Stimulated activated CD4-positive, alpha-beta T cell treated with anti-CD3 and anti-CD28 coated beads, Interleukin-1b, Interleukin-23, amount 100 ng/mL, for 4 hours (primary cell): ENCODE measurements around the gene SMIM14.
"Not testable (repeated sequence)": the region's sequence is repeated elsewhere in the genome, so short reads cannot be mapped to it uniquely, and the experiment has no call there.

Experiments
- DNase-seq, 2 donors: peaks; one replicate each; pipeline ENCODE4 v3.0.0-alpha.2; 2020; ENCODE audit warnings: low read depth in 2 of 2

The SMIM14 gene

DNA sequence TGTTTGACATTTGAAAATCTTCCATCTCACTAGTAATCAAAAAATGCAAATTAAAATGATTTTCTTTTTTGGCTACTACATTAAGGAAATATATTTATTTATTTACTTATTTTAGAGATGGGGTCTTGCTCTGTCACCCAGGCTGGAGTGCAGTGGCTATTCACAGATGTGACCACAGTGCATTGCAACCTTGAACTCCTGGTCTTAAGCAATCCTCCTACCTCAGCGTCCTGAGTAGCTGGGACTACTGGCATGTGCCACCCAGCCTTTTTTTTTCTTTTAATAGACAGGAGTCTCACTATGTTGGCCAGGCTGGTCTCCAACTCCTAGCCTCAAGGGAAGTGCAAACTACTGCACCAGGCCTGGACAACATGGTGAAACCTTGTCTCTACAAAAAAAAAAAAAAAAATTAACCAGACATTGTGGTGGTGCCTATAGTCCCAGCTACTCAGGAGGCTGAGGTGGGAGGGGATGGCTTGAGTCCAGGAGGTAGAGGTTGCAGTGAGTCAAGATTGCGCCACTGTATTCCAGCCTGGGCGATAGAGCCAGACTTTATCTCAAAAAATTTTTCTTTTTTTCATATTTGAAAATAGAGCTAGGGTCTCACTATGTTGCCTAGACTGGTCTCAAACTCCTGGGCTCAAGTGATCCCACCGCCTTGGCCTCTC lies 4.4 kb upstream of the SMIM14 start:
- no peak for DNase-seq

DNA sequence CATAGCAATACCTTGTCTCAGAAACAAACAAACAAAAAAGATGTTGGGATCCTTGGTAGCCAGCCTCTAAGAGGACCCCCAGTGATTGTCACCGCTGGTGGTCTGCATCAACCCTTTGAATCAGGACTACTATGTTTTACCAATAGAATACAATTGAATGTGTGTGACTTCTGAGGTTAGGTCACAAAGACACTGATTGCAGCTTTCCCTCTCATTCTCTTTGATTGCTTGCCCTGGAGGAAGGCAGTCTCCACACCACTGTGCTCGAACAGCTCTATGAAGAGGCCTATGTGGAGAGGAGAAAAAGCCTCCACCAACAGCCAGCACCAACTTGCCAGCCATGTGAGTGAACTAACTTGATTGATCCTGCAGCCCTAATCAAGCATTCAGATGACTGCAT lies 2.8 kb upstream of the SMIM14 start:
- no peak for DNase-seq

DNA sequence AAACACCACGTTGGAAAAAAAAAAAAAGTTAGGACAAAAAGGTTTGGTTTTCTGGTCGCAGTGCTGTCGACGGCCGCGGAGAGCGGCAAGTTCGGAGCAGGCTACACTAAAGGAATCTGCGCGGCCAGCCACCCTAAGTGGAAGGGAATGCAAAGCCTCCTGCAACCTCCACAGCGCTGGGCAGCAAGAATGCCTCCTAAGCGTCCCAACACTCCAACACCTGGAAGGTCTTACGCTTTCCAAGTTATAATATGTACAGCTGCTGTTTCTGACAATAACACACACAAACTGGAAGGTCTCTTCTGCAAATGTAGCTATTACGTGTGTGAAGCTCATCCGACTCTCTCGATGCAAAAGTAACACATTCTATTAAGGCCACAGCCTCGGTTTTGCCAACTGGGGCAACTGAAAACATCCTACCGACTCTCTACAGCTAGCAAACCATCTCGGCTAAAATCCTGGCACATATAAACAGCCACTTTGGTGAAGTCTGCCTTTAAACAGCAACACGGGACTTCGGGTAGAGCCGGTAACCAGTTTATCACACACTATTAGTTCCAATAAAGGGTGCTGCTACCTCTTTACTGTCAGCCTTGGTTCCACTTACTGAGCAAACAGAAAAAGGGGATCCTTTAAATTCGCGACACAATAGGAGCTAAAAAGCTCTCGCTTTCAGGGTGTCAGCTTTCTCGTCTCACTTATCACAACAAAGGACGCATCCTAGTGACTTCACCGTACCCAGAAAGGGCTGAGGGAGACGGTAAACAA lies 895 bp downstream of the SMIM14 start:
- DNase-seq: no peak

DNA sequence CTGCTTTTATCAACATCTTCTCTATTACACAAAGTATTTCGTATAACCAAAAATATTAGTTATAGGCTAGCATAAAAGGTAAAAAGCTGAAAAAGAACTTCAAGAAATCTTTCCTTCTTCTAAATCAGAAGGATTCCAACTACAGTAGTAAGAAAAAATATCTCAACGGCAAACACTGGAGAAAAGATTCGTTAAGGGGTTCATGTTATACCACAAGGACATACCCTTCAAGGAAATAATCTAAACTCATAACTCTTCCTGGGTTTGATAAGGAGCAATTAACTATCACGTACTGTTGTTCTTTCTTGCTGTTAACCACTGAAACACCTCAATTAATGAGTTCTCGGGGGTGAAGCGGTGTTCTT lies 1.5 kb downstream of the SMIM14 start:
- no peak for DNase-seq

DNA sequence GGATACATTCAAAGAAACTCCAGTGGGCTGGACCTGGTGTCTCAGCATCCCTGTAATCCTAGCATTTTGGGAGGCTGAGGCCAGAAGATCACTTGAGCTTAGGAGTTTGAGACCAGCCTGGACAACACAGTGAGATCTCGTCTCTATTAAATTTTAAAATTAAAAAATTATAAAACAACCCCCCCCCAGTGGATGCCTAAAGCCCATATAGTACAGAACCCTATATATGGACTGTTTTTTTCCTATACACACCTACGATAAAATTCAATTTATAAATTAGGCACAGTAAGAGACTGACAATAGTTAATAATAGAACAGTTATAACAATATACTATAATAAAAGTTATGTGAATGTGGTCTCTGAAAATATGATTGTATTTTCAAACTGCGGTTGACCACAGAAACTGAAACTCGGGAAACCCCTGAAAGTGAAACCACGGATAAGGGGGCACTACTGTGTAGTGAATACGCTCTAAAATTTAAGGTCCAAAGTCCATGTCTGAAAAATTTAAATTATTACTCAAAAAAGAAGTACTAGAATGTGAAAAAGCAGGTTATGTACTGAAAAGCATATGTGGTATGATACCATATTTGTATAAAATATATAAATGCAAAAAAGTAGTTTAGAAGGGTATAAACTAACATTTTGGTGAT lies 2.0 kb downstream of the SMIM14 start:
- DNase-seq: no peak

DNA sequence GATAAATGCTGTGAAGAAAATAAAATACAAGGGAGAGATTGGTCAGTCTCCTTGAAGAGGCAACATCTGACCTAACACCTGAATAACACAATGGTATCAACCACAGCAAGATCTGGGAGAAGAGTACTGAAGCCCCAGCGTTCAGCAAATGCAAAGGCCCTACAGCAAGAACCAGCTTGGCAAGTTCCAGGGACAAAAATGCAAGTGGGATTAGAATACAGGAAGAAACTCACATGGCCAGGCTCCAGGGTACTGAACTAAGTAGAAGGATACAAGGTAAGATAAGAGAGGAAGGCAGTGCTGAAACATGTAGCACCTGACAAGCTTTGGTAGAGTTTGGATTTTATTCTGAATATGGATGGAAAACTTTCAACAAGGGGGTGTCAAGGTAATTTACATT lies 3.6 kb downstream of the SMIM14 start:
- no peak for DNase-seq

DNA sequence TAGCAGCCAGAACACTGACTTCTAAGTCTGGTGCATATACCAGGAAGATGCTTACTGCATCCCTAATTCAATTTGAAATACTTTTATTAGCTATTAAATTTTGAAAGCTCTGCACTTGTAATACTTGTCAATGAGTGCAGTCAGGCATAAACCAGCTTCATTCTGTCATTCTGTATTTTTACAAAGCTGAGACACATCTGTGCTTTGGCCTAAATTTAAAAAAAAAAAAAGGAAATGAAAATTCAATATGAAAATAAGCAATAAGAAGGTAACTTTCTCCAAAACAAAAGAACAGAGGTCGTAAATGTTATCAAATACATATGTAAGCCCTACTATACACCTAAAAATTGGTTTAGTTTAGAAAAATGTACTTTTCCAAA lies 7.0 kb downstream of the SMIM14 start:
- DNase-seq: no peak

DNA sequence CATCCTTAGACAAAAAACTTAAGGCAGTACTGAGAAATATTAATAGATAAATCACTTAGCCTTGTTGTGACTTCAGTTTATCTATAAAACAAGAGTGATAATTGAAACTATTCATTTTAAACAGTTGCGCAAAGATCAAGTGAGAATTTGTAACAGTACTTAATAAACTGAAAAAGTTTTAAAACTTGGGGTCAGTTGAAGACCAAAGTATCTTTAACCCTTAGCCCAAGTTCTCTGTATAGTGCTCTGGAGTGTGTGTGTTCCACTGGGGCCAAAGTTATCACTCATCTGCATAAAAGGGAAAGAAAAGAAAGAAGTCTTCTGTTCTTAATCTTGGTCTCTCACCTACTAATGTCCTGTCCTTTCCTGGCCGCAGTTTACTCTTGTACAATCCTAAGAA lies 11.3 kb downstream of the SMIM14 start:
- DNase-seq: no peak

DNA sequence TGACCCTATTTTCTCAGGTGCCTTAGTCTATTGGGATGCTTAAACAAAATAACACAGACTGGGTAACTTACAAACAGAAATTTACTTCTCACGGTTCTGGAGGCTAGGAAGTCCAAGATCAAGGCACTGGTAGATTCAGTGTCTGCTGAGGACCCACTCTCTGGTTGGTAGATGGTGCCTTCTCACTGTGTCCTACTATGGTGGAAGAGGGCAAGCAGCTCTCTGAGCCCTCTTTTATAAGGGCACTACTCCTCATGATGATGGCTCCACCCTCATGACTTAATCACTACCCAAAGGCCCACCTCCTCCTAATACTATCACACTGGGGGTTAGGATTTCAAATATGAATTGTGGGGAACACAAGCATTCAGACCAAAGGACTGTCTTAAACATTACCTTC lies 11.8 kb downstream of the SMIM14 start:
- DNase-seq: no peak

DNA sequence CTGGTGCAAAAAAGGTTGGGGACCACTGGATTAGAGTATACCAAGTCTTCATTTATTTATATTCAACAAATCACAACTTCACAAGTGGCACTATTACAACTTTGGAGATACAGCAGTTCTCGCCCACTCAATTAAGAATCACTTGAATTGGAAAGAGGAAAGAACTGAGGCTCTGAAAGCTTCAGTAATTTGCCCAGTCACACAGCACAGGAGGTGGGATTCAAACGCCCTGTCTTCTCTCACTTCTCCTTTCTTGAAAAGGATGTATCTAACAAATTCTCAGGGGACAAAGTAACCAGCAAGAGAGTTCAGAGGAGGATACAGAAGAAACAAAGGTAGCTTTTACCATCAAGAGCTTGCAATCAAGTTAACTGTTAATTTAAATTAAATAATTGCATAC lies 12.4 kb downstream of the SMIM14 start:
- no peak for DNase-seq

DNA sequence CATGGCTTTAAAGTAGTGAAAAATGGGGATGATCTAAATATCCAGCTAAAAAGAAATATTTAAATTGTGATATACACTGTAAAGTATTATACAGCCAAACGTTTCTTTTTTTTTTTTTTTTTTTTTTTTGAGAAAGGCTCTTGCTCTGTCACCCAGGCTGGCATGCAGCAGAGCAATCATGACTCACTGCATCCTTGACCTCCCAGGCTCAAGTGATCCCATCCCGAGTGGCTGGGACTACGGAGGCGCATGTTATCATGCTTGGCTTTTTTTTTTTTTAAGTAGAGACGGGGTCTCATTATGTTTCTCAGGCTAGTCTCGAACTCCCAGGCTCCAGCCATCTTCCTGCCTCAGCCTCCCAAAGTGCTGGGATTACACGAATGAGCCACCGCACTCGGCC lies 17.1 kb downstream of the SMIM14 start:
- DNase-seq: no peak

DNA sequence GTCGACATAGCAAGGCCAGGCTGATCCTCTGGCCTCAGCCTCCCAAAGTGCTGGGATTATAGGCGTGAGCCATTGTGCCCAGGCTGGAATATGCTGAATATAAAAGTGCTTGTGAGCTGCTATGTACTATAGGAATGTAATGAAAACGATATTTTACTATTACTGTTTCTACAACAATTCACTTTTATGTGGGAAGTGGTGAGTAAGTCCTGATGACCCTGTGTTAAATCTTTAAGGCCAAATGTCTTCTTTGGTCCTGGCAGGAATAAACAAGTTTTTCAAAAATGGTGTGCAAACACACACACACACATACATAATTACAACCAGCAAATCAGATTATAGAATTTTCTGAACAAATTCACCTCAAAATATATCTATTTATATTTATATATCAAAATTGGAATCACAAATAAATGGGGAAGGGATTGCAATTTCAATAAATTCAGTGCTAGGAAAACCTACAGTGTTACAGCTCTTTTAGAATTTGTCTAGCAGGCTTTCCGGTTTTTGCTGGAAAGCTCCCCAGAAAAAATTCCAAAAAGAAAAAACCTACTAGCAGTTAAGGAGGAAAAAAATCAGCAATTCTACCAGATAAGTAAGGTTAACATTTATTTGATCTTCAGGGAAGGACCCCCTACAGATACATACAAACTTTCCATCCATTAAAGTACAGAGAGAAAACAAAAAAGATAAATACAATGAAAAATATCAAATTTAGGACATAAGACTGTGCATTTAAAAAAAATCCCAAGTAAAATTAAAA lies 17.9 kb downstream of the SMIM14 start:
- no peak for DNase-seq

DNA sequence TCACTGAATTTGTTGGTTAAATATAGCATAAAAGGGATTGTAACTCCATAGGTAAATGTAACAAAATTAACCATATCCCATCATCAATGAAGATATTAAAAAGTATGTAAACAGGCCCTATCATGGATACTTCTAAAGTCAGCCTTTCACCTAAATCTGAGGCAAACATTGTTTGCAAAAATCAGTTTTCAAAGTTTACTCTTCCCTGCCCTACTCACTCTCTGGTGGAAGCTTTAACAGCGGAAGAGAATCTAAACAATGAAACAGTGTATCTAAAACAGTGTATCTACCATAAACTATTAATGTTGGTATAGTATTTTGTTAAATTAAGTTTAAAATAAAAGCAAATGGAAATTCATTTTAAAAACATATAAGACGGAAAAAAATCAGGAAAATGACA lies 21.1 kb downstream of the SMIM14 start:
- DNase-seq: no peak

DNA sequence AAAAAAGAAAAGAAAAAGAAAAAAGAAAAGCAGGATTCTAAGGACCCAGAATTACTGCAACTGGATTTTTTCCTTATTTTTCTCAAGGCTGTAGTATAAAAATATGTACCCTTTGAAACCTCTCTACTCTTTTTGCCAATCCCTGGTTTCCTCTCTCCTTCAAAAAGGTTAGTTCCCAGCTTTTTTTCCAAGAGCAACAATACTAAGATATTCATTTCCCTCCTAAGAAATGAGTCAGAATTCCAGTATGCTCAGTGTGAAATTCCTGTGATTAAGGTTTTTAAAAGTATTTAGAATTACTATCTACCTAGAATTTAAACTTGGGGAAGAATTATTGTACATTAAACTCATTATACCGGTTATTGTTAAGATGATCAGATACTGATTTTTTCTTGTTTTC lies 22.0 kb downstream of the SMIM14 start:
- DNase-seq: no peak

DNA sequence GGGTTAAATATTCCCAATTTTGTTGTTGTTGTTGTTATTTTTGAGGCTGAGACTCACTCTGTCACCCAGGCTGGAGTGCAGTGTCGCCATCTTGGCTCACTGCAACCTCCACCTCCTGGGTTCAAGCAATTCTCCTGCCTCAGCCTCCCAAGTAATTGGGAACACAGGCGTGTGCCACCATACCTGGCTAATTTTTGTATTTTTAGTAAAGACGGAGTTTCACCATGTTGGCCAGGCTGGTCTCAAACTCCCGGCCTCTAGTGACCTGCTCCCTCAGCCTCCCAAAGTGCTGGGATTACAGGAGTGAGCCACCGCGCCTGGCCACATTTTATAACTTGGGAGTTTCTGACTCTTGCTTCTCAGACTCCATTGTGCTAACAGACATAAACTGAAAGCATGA lies 22.6 kb downstream of the SMIM14 start:
- DNase-seq: not testable (repeated sequence)

DNA sequence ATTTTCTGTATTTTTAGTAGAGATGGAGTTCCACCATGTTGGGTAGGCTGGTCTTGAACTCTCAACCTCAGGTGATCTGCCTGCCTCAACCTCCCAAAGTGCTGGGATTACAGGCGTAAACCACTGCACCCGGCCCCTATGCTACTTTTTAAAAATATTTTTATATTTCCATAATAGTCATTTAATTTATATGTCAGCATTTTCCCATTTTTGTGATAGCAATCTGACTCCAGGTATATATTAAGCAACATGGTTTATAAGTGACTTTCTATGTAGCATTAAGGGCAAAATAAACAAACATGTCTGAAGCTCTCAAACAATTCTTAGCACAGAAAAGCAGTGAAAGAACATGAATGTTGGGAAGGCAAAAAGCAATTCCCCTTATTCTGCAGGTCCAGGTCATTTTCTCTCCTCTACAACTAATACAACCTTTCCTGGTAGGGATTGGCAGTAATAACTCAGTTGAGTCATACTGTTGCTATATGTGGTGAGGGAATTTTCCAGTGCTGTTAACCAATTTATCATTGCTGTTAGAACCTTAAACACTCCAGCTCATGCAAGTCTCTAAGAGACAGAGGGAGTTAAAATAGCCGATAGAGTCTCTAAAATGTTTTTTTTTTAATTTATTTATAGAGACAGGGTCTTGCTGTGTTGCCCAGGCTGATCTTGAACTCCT lies 24.0 kb downstream of the SMIM14 start:
- no peak for DNase-seq

DNA sequence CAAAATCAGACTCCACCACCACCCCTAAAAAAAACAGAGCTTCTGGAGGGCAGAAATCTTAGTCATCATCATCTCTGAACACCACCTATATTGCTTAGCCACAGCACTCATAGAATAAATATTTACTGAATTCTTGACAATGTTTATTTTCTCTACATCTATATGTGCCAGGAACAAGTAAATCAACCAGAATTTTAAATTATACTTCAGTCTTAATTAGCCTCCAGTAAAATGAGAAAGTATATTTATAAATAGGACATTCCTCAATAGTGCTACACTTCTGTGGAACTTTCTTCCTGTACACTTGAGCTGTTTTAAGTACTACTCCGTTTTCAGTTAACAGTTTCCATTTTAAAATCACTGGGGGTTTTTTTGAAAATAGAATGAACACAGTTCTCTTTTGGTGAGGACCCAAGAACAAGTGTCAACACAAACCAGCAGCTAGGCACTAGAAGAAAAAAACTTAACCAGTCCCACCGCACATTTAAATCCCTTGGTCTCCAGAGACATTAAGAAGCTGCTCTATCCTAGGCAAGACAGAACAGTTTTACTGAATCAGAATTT lies 25.5 kb downstream of the SMIM14 start:
- no peak for DNase-seq

DNA sequence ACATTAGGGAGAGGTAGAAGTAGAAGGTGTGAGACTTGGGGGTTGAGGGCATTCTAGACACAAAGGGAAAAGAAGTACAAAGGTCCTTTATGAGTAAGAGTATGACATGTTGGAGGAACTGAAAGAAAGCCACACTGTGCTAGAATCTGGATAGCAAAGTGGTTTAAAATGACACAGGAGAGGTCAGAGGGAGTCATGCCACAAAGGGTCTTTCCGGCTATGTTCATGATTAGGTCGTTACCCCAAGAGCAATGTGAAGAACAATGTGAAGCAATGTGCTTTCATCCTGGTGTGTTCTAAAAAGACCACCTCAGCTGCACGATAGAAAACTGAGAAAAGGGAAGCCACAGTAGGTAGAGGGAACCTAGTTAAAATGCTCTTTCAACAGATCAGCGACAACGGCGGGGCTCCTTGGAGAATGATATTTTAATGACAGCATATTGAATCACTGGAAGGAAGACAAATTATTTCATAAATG lies 29.2 kb downstream of the SMIM14 start:
- DNase-seq: no peak

DNA sequence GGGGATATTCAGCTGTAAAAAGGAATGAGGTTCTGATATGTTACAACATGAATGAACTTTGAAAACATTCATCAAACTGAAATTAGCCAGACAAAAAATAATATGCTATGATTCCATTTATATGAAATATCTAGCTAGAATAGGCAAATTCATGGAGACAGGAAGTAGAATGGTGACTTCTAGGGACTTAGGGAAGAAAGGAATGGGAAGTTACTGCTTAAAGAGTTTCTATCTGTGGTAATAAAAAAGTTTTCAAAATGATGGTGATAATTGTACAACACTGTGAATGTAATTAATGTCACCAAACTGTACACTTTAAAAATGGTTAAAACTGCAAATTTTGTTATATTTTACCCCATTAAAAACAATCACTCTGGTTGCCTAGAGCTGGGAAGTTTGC lies 30.2 kb downstream of the SMIM14 start:
- no peak for DNase-seq

DNA sequence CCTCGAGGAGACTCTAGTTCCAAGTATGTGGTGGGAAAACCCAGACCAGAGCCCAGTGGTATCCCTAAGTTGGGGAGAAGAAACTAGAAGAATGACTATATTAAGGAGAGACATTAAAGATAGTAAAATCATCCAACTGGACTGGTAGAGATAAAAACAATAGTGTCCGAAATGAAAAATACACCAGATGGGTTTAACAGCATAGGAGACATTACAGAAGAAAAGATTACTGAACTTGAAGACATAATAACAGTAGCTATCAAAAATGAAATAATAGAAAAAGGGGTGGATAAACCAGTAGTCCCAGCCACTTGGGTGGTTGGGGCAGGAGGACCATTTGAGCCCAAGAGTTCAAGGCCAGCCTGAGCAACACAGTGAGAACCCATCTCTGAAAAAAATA lies 31.9 kb downstream of the SMIM14 start:
- DNase-seq: no peak

DNA sequence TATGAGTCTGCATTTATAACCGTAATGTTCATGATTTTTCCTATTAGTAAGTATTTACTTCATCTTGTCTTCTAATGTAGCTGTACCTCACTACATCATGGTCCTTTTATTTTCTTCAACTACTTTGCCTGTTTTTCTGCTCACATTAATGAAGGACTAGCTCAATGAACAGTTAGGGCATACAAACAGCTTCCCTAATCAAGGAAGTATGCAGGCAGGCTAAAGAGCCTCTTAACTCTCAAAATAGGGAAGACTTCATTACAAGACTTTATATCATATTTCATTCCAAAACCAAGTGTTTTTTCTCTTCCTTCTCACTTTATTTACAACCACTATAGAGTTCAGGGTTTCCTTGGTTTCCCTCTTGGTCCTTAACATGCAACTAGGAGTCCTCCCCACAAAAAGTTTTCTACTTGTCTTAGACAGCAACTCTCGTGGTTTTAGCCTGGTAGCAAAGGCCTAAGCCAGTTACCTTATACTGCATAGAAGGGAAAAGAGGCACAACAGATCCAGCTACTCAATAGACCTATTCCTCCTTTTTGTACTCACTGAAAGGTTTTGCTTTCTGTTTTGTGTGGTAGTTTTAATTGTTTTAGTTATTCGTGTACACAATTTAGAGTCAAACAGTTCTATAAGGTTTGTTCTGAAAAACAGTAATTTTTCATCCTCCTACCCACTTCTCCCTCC lies 40.8 kb downstream of the SMIM14 start:
- DNase-seq: no peak
